K562 (cell line): ENCODE results near the gene DYDC1. TPM values are rescaled to one million over a fixed set of nuclear protein-coding genes. Genes with fewer than 3 reads are reported as not detected.

Experiments
- ATAC-seq: fragments of 200-7000 bp; cut with Tn5 transposase; 3 replicates; pipeline ENCODE4 v1.9.1; 2020; ENCODE audit warnings: moderate library complexity
- BruUV-seq: library from RNA; stranded (reverse); fragments of 400-500 nt; replicated peaks from 2 replicates; lab custom pipeline; 2021; lab: Mats Ljungman, UMichigan
- CTCF ChIA-PET: fragments of 300-600 bp; formaldehyde crosslinking; extraction: SDS; loops from one replicate; lab custom pipeline; 2021; ENCODE audit warnings: low intra/inter-chr PET ratio; lab: Yijun Ruan, JAX
- POLR2A ChIA-PET: fragments of 300-600, 350-650 bp; sonication (Branson Sonifier 250); formaldehyde crosslinking; extraction: SDS; loops from one replicate; lab custom pipeline; 2021; ENCODE audit warnings: antibody characterized with exemption, inconsistent platforms; lab: Yijun Ruan, JAX
- DNase-seq, 4 experiments: peaks; one replicate each; pipeline versions ENCODE4 v3.0.0 to v3.0.0-alpha.2; 2011 to 2018; ENCODE audit warnings: low spot score in 3 of 4, mixed read lengths in 3 of 4; ENCODE audit errors: extremely low read depth in 1 of 4
- FAIRE-seq: peaks from 2 replicates; lab custom pipeline; 2011; peaks lifted over from hg19 to GRCh38; lab: Jason Lieb, UNC
- H2AFZ ChIP-seq: 2 replicates; pipeline ENCODE4 v1.6.0; 2011; ENCODE audit warnings: low read depth, low read length, control low read depth, inconsistent platforms
- H3K27ac ChIP-seq: fragments of 200-600 bp; 3 replicates; pipeline ENCODE4 v1.8.0; 2011; ENCODE audit warnings: low read depth, mild to moderate bottlenecking, control low read depth, inconsistent platforms, low read length, moderate library complexity, mixed read lengths; ENCODE audit errors: extremely low read depth
- H3K27me3 ChIP-seq, 2 experiments: fragments of 300-600 bp in 1 of 2; 2 replicates in 1 of 2; 3 replicates in 1 of 2; pipeline versions ENCODE4 v1.6.0 to v1.8.0; 2011; ENCODE audit warnings: inconsistent platforms in 2 of 2, low read length in 2 of 2, mild to moderate bottlenecking in 1 of 2, mixed read lengths in 1 of 2, moderate library complexity in 1 of 2; ENCODE audit not compliant: control insufficient read depth in 2 of 2, insufficient read depth in 2 of 2
- H3K36me3 ChIP-seq: fragments of 300-600 bp; 3 replicates; pipeline ENCODE4 v1.8.0; 2011; ENCODE audit warnings: mild to moderate bottlenecking, low read length, inconsistent platforms; ENCODE audit not compliant: control insufficient read depth, insufficient read depth
- H3K4me1 ChIP-seq, 2 experiments: fragments of 200-600 bp in 1 of 2; replicated peaks in 1 of 2; 2 replicates in 1 of 2; 3 replicates in 1 of 2; pipeline versions ENCODE4 v1.5.1 to v1.8.0; 2011; ENCODE audit warnings: inconsistent platforms in 2 of 2, low read length in 2 of 2, mild to moderate bottlenecking in 1 of 2, mixed read lengths in 1 of 2, moderate library complexity in 1 of 2; ENCODE audit not compliant: control insufficient read depth in 2 of 2, insufficient read depth in 2 of 2
- H3K4me2 ChIP-seq: 2 replicates; pipeline ENCODE4 v1.6.1; 2011; ENCODE audit warnings: low read length, control low read depth, inconsistent platforms, mixed read lengths; ENCODE audit not compliant: insufficient read depth
- H3K4me3 ChIP-seq: fragments of 200-600 bp; sonication (generic), shearing (Covaris generic); 2 replicates; pipeline ENCODE4 v1.5.1; 2016; ENCODE audit warnings: control low read depth, inconsistent platforms
- H3K79me2 ChIP-seq: fragments of 200-600 bp; 3 replicates; pipeline ENCODE4 v1.8.0; 2011; ENCODE audit warnings: low read length, inconsistent platforms; ENCODE audit not compliant: control insufficient read depth, insufficient read depth
- H3K9ac ChIP-seq, 2 experiments: 2 replicates each; pipeline versions ENCODE4 v1.6.0 to v1.6.1; 2011; ENCODE audit warnings: low read depth in 2 of 2, low read length in 2 of 2, control low read depth in 1 of 2, inconsistent platforms in 1 of 2, mild to moderate bottlenecking in 1 of 2, mixed read lengths in 1 of 2; ENCODE audit not compliant: insufficient read depth in 1 of 2
- H3K9me1 ChIP-seq: one replicate; pipeline ENCODE4 v1.6.0; 2011; ENCODE audit warnings: inconsistent platforms, mild to moderate bottlenecking, low read length, moderate library complexity; ENCODE audit not compliant: control insufficient read depth, insufficient read depth
- H3K9me3 ChIP-seq: replicated peaks from 2 replicates; pipeline ENCODE4 v1.5.1; 2011; ENCODE audit warnings: low read depth, low read length, inconsistent platforms; ENCODE audit not compliant: control insufficient read depth, insufficient read depth
- H4K20me1 ChIP-seq: replicated peaks from 2 replicates; pipeline ENCODE4 v1.6.1; 2011; ENCODE audit warnings: low read length, inconsistent platforms, mixed read lengths; ENCODE audit not compliant: control insufficient read depth, insufficient read depth
- FOSL1 ChIP-seq: fragments of 200-800 bp; sonication (Bioruptor generic); conservative IDR thresholded peaks from 2 replicates; pipeline ENCODE4 v1.6.1; 2016; ENCODE audit warnings: missing genetic modification characterization, missing compliant biosample characterization
- ZKSCAN1 ChIP-seq: fragments of 150-350 bp; IDR thresholded peaks from 2 replicates; pipeline ENCODE4 v1.6.1; 2016; ENCODE audit warnings: low read depth, low read length
- WGBS: fragments of 100-300 bp; shearing (Covaris generic); methylation state at CpG from one replicate; pipeline ENCODE4 v1.1.6; 2016; ENCODE audit warnings: low coverage, mixed read lengths; ENCODE audit not compliant: insufficient coverage; ENCODE audit errors: missing lambda C conversion rate; 5-methylcytosine and 5-hydroxymethylcytosine counted together
- in situ Hi-C: fragments of 300-500 bp; cut with MboI; formaldehyde crosslinking; loops from 4 replicates; pipeline ENCODE4 v1.15.0; 2018; ENCODE audit warnings: inconsistent platforms, mixed read lengths
- intact Hi-C: fragments of 100-400 bp; cut with micrococcal nuclease; formaldehyde crosslinking; loops from 2 replicates; pipeline ENCODE4 v1.14.2; 2022
- polyA plus RNA-seq, 8 experiments: library from polyadenylated mRNA; depleted of rRNA in 4 of 8; stranded (reverse) in 5 of 8; unstranded in 3 of 8; fragments of >200 nt; fragmentation: Nextera tagmentation in 2 of 8; fragmentation: Illumina TruSeq in 1 of 8; extraction: Ambion mirVana in 2 of 8; extraction: Trizol in 1 of 8; gene quantifications; 2 replicates each; pipeline versions ENCODE4 v1.2.1 to v1.2.3, GENCODE V29; 2011 to 2014; ENCODE audit warnings: inconsistent platforms in 1 of 8, missing spikeins in 1 of 8
- total RNA-seq, 7 experiments: library from RNA; depleted of rRNA in 6 of 7; stranded (reverse); fragments of >200 nt in 6 of 7; fragmentation: Illumina TruSeq in 2 of 7; extraction: Trizol in 2 of 7; gene quantifications; 2 replicates each; pipeline versions ENCODE4 v1.2.1 to v1.2.3, GENCODE V29; 2011 to 2021; ENCODE audit warnings: low replicate concordance in 1 of 7
- TF ChIP-seq, protein P1 (sequence below), 2 experiments: fragments of 150-350 bp in 1 of 2; IDR thresholded peaks; 2 replicates each; pipeline ENCODE4 v1.6.1; 2012 to 2016; ENCODE audit warnings: low read depth in 2 of 2, low read length in 2 of 2, mild to moderate bottlenecking in 1 of 2, moderate library complexity in 1 of 2

DYDC1 gene
- total and polyA plus RNA-seq, 9 of the 15 experiments (the other 6 are each of a cell fraction or from before 2014, with no cell fraction given): not detected

- POLR2A ChIA-PET: interaction anchor here (0.9 to 1.2 kb wide), 3 partner anchors 10 to 59 kb away, joined by 3 to 4 read pairs (median 3); no protein-coding TSS in a partner anchor
- Histone ChIP-seq H4K20me1 (no peaks in the 10 kb centered on the region), H3K4me2 (no peak overlapping the region), H2AFZ (no peak overlapping the region), H3K27ac (no peak overlapping the region), H3K9me3 (no peaks in the 10 kb centered on the region), H3K9me1 (no peaks in the 10 kb centered on the region), H3K36me3 (no peaks in the 10 kb centered on the region), H3K9ac (no peak overlapping the region), H3K79me2 (no peaks in the 10 kb centered on the region), H3K4me3 (no peak overlapping the region), H3K27me3 (peaks cover 7 to 28% of the 10 kb centered on the region in 2 experiments; a peak in 2 of 5 replicates), H3K4me1 (no peaks in the 10 kb centered on the region)
- no TSS peak for BruUV-seq
- FAIRE-seq (no peak), ATAC-seq (peak; percentile 64; the same call in 1 of the 3 replicates), DNase-seq (peak in 1 of 4 experiments; percentile 13)
- CTCF ChIA-PET: no interaction called here
- TF ChIP-seq, protein P1, sequence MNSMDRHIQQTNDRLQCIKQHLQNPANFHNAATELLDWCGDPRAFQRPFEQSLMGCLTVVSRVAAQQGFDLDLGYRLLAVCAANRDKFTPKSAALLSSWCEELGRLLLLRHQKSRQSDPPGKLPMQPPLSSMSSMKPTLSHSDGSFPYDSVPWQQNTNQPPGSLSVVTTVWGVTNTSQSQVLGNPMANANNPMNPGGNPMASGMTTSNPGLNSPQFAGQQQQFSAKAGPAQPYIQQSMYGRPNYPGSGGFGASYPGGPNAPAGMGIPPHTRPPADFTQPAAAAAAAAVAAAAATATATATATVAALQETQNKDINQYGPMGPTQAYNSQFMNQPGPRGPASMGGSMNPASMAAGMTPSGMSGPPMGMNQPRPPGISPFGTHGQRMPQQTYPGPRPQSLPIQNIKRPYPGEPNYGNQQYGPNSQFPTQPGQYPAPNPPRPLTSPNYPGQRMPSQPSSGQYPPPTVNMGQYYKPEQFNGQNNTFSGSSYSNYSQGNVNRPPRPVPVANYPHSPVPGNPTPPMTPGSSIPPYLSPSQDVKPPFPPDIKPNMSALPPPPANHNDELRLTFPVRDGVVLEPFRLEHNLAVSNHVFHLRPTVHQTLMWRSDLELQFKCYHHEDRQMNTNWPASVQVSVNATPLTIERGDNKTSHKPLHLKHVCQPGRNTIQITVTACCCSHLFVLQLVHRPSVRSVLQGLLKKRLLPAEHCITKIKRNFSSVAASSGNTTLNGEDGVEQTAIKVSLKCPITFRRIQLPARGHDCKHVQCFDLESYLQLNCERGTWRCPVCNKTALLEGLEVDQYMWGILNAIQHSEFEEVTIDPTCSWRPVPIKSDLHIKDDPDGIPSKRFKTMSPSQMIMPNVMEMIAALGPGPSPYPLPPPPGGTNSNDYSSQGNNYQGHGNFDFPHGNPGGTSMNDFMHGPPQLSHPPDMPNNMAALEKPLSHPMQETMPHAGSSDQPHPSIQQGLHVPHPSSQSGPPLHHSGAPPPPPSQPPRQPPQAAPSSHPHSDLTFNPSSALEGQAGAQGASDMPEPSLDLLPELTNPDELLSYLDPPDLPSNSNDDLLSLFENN (IDR thresholded peaks at IDR 0.05; ENCODE audit: low read depth in 2 of 2, low read length in 2 of 2): no peak
- peak; percentile 52; the same call in 1 of the 2 replicates for TF ChIP-seq FOSL1 (tag)
- TF ChIP-seq ZKSCAN1: peak; percentile 56; the same call in 1 of the 2 replicates
- in situ Hi-C loops (no loop called here), intact Hi-C loops (no loop called here)
- WGBS: 0% methylated on average over 1 of the region's 1 CpG
Measured at GRCh38 chr10:80324086-80324485, 32.5 kb downstream of the DYDC1 start.
